Left colon (tissue), 2 donors: Measurements from ENCODE around the gene MDGA2. TPM values are rescaled to one million over a fixed set of nuclear protein-coding genes. Genes with fewer than 3 reads are reported as not detected.

ENCODE experiments used
- ATAC-seq: fragments of 200-7000 bp; cut with Tn5 transposase; one replicate; pipeline ENCODE4 v1.9.1; 2020; ENCODE audit warnings: mild to moderate bottlenecking, moderate library complexity
- DNase-seq, 2 donors: peaks; one replicate each; pipeline ENCODE4 v3.0.0-alpha.2; 2020
- intact Hi-C, 2 donors: fragments of 100-400 bp; cut with DNase I in 1 of 2; cut with micrococcal nuclease in 1 of 2; formaldehyde crosslinking; loops; one replicate each; pipeline versions ENCODE4 v1.11.2 to v1.14.0; 2022; cut with DNase I, micrococcal nuclease
- total RNA-seq, 2 donors: library from RNA; stranded (reverse); fragmentation: NEBNext Ultra II Directional; extraction: Animal tissue kit (Norgen Biotek cat#: 25700); gene quantifications; one replicate each; pipeline ENCODE4 v1.2.1, GENCODE V29; 2021
- donor health status: DM: no; HTN: no; CAD: no.
- donor health status: DM: yes; HTN: yes; CAD: no.

Gene MDGA2
- total RNA-seq, 2 donors from 2014 or later, result not detected

DNA sequence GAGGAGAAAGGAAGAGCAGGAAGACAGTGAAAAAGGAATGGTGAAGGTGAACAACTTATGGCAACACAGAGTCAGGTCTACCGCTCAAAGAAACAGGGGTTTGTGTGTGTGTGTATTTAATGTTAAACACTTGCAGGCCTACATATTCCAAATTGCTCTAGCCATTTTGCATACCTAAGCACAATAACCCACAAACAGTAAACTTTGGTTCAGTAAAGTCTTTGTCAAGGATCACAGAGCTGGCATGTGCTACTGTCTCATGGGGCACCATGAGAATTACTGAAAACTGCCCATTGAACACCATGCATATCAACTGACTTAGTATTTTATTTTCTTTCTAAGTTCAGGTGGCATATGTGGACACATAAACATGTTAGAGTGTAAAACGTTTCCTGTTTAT lies 163.6 kb downstream of the MDGA2 start:
- ATAC-seq (no peak), DNase-seq (no peak)
- intact Hi-C loops, result no loop called here

DNA sequence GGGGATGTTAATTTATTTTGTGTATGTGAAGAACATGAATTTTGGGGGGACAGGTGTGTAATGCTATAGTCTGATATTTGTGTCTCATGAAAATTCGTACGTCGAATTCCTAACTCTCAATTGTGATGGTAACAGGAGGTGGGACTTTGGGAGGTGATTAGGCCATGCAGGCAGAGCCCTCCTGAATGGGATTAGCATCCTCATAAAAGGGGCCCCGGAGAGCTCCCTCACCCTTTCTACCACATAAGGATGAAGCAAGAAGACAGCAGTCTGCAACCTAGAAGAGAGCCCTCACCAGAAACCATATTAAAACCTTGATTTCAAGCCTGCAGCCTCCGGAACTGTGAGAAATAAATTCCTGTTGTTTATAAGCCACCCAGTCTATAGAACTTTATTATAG lies 165.4 kb downstream of the MDGA2 start:
- ATAC-seq, result no peak
- no peak for DNase-seq
- intact Hi-C loops, result no loop called here

- ATAC-seq (no peak), DNase-seq (no peak)
- intact Hi-C loops, result no loop called here
These were observed 167.5 kb downstream of the MDGA2 start for GRCh38 chr14:47507861-47508260.

GRCh38 chr14:47500369-47500768 lies 175.0 kb downstream of the MDGA2 start:
- no peak for ATAC-seq
- intact Hi-C loops, result no loop called here
- no peak for DNase-seq

GRCh38 chr14:47490766-47491165 lies 184.6 kb downstream of the MDGA2 start:
- DNase-seq, result no peak

GRCh38 chr14:47490353-47490752 lies 185.1 kb downstream of the MDGA2 start:
- intact Hi-C loops, result no loop called here
- no peak for ATAC-seq
- DNase-seq, result no peak

More at GRCh38 chr14:47490766-47491165, 184.6 kb downstream of the MDGA2 start:
- intact Hi-C loops, result no loop called here
- ATAC-seq, result no peak

GRCh38 chr14:47485421-47485820 lies 190.0 kb downstream of the MDGA2 start:
- ATAC-seq (no peak), DNase-seq (no peak)
- intact Hi-C loops, result no loop called here

DNA sequence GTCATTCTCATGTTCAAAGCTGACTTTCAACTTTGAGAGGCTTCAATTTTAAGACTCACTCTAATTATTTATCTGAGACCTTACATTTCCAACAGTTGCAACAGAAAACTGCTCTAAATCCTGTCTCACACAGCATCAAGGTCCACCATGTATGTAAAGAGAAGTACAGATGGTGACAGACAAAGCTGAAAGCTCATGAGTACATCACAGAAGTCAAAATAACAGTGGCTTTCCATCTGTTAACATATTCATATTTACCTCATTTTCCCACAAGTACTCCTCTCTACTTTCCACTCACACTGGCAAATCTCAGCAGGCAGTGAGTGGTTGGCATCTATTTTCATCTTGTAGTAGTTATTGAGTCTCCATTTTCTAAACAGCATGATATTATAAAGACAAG lies 192.0 kb downstream of the MDGA2 start:
- ATAC-seq (no peak), DNase-seq (no peak)
- intact Hi-C loops, result no loop called here

DNA sequence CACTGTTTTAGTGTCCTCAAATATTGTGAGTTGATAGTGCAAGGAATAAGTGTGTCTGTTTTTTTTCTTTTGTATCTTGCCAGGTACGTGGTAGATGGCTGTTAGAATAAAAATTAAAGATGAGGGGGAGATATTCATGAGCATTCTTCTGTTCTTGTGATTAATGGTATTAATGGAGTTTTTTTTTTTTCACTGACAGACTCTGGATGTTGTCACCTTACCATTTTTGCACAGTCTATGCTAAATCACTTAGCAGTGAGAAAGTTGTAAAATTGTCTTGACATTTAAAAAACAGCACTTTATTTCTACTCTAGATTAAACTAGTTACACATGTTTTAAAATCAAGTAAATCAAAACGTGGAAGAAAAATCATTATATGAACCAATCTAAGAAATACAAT lies 204.3 kb downstream of the MDGA2 start:
- ATAC-seq (no peak), DNase-seq (no peak)
- intact Hi-C loops, result no loop called here

GRCh38 chr14:47466916-47467315 lies 208.5 kb downstream of the MDGA2 start:
- DNase-seq (no peak), ATAC-seq (no peak)
- intact Hi-C loops, result no loop called here

GRCh38 chr14:47454025-47454424 lies 221.4 kb downstream of the MDGA2 start:
- DNase-seq, result no peak
- intact Hi-C loops, result no loop called here
- no peak for ATAC-seq

GRCh38 chr14:47447076-47447475 lies 228.3 kb downstream of the MDGA2 start:
- ATAC-seq (no peak), DNase-seq (no peak)
- intact Hi-C loops, result no loop called here

DNA sequence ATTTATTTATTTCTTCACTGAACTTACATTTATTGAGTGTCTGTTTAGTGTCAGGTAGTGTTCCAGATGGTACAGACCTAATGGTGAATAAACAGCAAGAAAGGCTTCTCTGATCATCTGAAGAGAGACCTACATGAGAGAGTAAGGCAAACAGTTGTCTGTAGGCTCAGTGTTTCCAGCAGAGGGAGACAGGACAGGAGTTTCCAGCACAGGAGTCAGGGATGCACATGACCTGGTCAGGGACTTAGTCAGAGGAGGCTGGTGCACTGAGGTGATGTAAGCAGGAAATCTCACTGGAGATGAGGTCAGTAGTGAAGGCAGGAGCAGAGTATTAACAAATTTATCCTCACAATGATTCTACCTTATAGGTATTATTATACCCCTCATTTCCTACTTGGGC lies 233.2 kb downstream of the MDGA2 start:
- no peak for ATAC-seq
- intact Hi-C loops, result no loop called here
- DNase-seq, result no peak

GRCh38 chr14:47439953-47440352 lies 235.5 kb downstream of the MDGA2 start:
- ATAC-seq (no peak), DNase-seq (no peak)
- intact Hi-C loops, result no loop called here

GRCh38 chr14:47438650-47439140 lies 236.7 kb downstream of the MDGA2 start:
- no peak for DNase-seq
- no peak for ATAC-seq
- intact Hi-C loops, result no loop called here

DNA sequence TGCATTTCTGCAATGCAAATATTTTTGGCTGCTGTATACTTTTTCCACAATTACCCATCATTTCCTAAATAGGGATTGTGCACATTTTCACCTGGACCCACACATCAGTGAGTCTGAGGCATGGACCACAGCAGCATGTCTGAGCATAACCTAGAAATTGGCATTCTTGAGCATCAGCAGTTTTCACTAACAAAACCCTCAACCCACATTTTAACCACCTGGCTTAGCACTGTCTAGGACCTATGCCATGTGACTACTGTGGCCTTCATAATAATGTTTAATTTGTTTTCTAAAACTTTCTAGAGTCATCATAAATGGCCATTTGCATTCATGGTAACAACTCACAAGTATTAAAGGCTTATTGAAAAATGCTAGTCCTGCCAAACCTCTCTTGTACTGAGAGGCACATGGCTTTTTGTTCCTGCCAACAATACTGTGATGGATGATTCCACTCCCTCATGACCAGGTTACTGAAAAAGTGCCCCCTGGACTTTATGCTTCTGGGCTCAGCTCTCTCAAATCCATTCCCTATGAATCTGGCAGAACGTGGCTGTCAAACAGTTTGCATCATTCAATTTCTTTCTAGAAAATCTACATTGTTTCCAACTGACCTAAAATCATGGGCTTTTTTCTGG lies 240.0 kb downstream of the MDGA2 start:
- no peak for DNase-seq
- no peak for ATAC-seq
- intact Hi-C loops, result no loop called here

DNA sequence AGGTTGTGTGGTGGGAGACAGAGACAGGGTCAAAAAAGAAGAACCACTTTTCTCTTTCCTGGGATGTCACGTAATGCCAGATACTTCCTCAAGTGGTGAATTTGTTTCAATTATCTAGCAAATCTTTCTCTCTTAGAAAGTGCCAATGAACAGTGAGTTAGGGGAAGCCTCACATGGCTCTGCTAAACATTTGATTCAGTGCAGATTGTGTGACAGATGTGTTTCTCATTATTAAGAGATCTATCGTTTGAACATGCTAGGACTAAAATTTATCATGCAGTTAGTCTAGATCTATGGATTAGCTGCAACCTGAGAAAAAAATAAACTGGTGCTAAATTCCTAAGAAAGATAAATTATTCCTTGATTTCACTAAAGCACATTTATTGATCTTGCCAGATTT lies 247.8 kb downstream of the MDGA2 start:
- DNase-seq (no peak), ATAC-seq (no peak)
- intact Hi-C loops, result no loop called here

- DNase-seq (no peak), ATAC-seq (no peak)
- intact Hi-C loops, result no loop called here
These were observed 250.1 kb downstream of the MDGA2 start for GRCh38 chr14:47425302-47425701.

GRCh38 chr14:47422191-47422590 lies 253.2 kb downstream of the MDGA2 start:
- intact Hi-C loops, result no loop called here
- DNase-seq (no peak), ATAC-seq (no peak)

DNA sequence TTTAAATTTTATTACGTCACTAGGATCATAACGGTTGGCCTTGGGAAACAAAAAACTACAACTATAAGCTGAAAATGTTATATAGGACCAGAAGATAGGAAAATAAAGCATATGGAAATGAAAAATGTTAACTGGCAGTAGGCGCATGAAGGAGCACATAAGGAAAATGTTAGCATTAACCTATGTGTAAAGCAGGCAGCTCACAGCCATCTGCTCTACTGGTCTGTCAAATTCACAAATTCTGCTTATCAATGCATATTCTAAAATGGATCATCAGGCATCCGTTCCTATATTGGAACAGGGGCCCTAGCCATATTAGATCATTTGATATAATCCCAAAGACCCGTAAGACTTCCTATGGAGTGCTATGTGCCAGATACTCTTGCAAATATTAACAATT lies 263.9 kb downstream of the MDGA2 start:
- DNase-seq (no peak), ATAC-seq (no peak)
- intact Hi-C loops, result no loop called here

DNA sequence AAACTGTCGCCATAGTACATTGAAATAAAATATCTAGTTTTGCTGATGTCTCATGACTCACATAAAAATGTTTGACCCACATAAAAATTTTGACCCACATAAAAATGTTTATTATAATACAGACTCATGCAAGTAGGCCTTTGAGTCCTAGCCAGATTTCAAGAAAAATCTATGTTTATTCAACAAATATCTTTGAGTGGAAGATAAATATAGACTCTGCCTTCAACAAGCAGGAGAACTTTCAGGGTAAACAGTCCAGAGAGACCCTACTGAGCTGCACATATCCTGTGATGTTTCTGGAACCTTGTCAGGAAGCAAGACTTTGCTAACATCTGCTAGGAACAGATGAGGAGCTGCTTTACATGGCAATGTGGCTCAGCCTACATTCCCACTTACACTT lies 283.1 kb downstream of the MDGA2 start:
- no peak for ATAC-seq
- no peak for DNase-seq
- intact Hi-C loops, result no loop called here
